ENCODE data around the gene FAT3. TPM values are rescaled to one million over a fixed set of nuclear protein-coding genes. Genes with fewer than 3 reads are reported as not detected.
A peak's percentile ranks its signal among the peaks of the same experiment; 100 is the strongest.

The FAT3 gene
- total RNA-seq, 1 experiment from 2014 or later: 0.33 TPM

DNA sequence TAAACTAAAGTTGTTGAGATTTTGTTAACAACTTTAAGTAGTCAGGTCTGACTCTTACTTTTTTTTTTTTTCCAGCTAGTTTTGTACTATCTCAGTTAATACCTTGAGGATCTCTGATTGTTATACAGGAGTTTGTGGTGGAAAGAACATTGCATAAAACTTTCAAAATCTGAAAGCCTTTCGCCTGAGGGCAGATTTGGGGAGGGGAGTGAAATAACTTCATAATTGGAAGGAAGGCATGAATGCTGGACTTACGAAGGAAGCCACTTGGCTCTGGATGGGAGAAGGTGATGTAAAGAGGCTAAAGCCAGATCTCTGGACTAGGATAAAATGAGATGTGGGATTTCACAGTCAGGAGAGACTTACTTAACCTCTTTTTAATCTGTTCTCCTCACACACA, 18.2 kb upstream of the FAT3 start:
- no peak for DNase-seq (ENCODE audit: low read depth, low spot score)

DNA sequence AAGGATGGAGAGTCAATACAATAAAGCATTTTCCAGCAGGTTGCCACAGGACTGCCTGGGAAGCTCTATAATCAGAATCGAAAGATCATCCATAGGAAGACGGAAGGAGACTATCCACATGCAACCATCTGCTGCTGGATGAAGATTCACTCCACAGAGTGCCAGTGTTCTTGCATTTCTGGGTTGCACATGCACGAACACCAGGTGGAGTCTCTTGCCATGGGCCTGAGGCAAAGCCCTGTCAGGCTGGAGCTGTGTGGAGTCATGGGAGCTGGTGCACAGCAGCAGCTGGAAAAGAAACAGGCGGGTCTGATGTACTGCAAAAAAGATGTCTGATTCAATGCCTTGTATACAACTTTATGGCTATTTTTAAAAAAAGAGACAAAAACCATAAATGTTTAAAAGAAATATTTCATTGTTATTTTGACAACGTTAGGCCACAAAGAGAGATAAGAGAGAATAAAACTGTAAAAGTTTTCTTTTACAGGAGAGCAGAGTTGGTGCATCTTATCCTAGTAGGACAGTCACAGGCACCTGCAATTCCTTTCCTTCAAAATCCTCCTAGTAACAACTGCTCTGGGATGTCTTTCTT, 12.9 kb upstream of the FAT3 start:
- H3K27ac ChIP-seq (ENCODE audit: low read length): no peak overlapping the region
- ChIA-PET CTCF (interaction anchor here (0.6 kb wide), 1 partner anchor 32 kb away, joined by 6 read pairs; no protein-coding TSS in a partner anchor), POLR2A (no interaction called here)
- in situ Hi-C loops (cut with HindIII; ENCODE audit: low pct_unique_long_range_greater_than_20kb, low sequenced_read_pairs): no loop called here
- no peak for DNase-seq (ENCODE audit: low read depth, low spot score)
- H3K9me3 ChIP-seq (ENCODE audit: control insufficient read depth, insufficient read depth, low read depth, low read length): no peaks in the 10 kb centered on the region
- intact Hi-C loops (cut with micrococcal nuclease; ENCODE audit: unreplicated experiment): no loop called here
- H3K27me3 ChIP-seq (ENCODE audit: control insufficient read depth, insufficient read depth, low read length): peaks cover 2% of the 10 kb centered on the region; the same call in 1 of the 2 replicates
- TF ChIP-seq SIN3A (IDR thresholded peaks at IDR 0.05; ENCODE audit: borderline replicate concordance, insufficient read depth, low read depth, low read length) (no peak), POLR2AphosphoS5 (IDR thresholded peaks at IDR 0.05; ENCODE audit: low read depth, low read length) (no peak)
- TF ChIP-seq, protein P1, sequence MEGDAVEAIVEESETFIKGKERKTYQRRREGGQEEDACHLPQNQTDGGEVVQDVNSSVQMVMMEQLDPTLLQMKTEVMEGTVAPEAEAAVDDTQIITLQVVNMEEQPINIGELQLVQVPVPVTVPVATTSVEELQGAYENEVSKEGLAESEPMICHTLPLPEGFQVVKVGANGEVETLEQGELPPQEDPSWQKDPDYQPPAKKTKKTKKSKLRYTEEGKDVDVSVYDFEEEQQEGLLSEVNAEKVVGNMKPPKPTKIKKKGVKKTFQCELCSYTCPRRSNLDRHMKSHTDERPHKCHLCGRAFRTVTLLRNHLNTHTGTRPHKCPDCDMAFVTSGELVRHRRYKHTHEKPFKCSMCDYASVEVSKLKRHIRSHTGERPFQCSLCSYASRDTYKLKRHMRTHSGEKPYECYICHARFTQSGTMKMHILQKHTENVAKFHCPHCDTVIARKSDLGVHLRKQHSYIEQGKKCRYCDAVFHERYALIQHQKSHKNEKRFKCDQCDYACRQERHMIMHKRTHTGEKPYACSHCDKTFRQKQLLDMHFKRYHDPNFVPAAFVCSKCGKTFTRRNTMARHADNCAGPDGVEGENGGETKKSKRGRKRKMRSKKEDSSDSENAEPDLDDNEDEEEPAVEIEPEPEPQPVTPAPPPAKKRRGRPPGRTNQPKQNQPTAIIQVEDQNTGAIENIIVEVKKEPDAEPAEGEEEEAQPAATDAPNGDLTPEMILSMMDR (IDR thresholded peaks at IDR 0.05): peak; percentile 36; the same call in 1 of the 2 replicates
- peak; percentile 62; the same call in 1 of the 2 replicates for ATAC-seq
- H3K36me3 ChIP-seq (ENCODE audit: control insufficient read depth, insufficient read depth, low read length): no peaks in the 10 kb centered on the region
- H3K4me3 ChIP-seq (ENCODE audit: low read depth in 2 of 2, low read length in 2 of 2): no peak overlapping the region
- no peaks in the 10 kb centered on the region for H3K4me1 ChIP-seq (ENCODE audit: control insufficient read depth, insufficient read depth, low read length)
- no TSS peak for BruUV-seq (replicated peaks)

More for the DNA sequence above, 18.2 kb upstream of the FAT3 start:
- Histone ChIP-seq H3K4me3 (ENCODE audit: low read depth in 2 of 2, low read length in 2 of 2) (no peak overlapping the region), H3K27ac (ENCODE audit: low read length) (no peak overlapping the region), H3K4me1 (ENCODE audit: control insufficient read depth, insufficient read depth, low read length) (no peaks in the 10 kb centered on the region), H3K36me3 (ENCODE audit: control insufficient read depth, insufficient read depth, low read length) (no peaks in the 10 kb centered on the region), H3K27me3 (ENCODE audit: control insufficient read depth, insufficient read depth, low read length) (no peaks in the 10 kb centered on the region), H3K9me3 (ENCODE audit: control insufficient read depth, insufficient read depth, low read depth, low read length) (no peaks in the 10 kb centered on the region)
- POLR2A ChIA-PET: no interaction called here
- CTCF ChIA-PET: no interaction called here
- TF ChIP-seq, protein P2, sequence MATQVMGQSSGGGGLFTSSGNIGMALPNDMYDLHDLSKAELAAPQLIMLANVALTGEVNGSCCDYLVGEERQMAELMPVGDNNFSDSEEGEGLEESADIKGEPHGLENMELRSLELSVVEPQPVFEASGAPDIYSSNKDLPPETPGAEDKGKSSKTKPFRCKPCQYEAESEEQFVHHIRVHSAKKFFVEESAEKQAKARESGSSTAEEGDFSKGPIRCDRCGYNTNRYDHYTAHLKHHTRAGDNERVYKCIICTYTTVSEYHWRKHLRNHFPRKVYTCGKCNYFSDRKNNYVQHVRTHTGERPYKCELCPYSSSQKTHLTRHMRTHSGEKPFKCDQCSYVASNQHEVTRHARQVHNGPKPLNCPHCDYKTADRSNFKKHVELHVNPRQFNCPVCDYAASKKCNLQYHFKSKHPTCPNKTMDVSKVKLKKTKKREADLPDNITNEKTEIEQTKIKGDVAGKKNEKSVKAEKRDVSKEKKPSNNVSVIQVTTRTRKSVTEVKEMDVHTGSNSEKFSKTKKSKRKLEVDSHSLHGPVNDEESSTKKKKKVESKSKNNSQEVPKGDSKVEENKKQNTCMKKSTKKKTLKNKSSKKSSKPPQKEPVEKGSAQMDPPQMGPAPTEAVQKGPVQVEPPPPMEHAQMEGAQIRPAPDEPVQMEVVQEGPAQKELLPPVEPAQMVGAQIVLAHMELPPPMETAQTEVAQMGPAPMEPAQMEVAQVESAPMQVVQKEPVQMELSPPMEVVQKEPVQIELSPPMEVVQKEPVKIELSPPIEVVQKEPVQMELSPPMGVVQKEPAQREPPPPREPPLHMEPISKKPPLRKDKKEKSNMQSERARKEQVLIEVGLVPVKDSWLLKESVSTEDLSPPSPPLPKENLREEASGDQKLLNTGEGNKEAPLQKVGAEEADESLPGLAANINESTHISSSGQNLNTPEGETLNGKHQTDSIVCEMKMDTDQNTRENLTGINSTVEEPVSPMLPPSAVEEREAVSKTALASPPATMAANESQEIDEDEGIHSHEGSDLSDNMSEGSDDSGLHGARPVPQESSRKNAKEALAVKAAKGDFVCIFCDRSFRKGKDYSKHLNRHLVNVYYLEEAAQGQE (IDR thresholded peaks at IDR 0.05; ENCODE audit: insufficient read depth in 1 of 2, low read depth in 2 of 2, low read length in 1 of 2): no peak
- TF ChIP-seq POLR2AphosphoS5 (IDR thresholded peaks at IDR 0.05; ENCODE audit: low read depth, low read length) (no peak), TCF7L2 (IDR thresholded peaks at IDR 0.05; ENCODE audit: low read depth, low read length) (no peak), SIN3A (IDR thresholded peaks at IDR 0.05; ENCODE audit: borderline replicate concordance, insufficient read depth, low read depth, low read length) (no peak)
- TF ChIP-seq, protein P1 (IDR thresholded peaks at IDR 0.05): no peak
- ATAC-seq: no peak
- intact Hi-C loops (cut with micrococcal nuclease; ENCODE audit: unreplicated experiment): no loop called here
- in situ Hi-C loops (cut with HindIII; ENCODE audit: low pct_unique_long_range_greater_than_20kb, low sequenced_read_pairs): no loop called here
- BruUV-seq (replicated peaks): no TSS peak
